HG03039 (cell line): ENCODE measurements around the gene NUDT8.
A peak's percentile ranks its signal among the peaks of the same experiment; 100 is the strongest.

Experiments
- ATAC-seq: cut with Tn5 transposase; IDR thresholded peaks from one replicate; pipeline ENCODE4 v1.9.1; 2021; ENCODE audit warnings: mild to moderate bottlenecking, moderate library complexity; ENCODE audit not compliant: unreplicated experiment

Gene NUDT8, protein sequence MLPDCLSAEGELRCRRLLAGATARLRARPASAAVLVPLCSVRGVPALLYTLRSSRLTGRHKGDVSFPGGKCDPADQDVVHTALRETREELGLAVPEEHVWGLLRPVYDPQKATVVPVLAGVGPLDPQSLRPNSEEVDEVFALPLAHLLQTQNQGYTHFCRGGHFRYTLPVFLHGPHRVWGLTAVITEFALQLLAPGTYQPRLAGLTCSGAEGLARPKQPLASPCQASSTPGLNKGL

DNA sequence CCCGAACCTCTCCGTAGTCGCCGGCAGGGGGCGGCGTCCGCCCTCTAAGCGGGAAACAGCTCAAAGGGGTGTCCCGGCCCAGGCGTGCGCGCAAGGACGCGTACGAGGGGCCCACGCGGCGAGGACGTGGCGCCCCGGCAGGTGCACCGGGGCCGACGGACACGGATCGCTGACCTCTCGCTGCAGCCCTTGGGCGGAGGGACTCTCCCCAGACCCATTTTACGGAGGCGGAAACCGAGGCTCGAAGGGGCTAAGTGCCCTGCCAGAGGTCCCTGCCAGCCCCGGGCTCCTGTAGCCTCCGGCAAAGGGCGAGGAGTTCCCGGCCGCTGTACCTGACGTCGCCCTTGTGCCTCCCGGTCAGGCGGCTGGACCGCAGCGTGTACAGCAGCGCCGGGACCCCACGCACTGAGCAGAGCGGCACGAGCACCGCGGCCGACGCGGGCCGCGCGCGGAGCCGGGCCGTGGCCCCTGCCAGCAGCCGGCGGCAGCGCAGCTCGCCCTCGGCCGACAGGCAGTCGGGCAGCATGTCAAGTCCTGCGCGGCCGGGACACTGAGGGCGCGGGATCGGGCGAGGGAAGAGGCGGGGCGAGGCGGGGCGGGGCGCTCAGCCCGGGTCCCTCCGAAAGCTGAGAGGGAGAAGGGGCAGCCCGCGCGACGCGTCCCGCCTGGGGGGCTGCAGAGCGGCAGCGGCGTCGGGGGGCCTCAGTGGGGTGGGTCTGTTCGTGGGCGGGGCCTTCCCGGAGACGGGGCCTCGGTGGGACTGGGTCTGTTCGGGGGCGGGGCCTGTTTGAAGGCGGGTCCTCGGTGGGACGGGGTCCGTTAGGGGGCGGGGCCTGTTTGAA lies at the start of gene NUDT8:
Gene NUDT8, minus strand, starts transcription at position 552 of the 842 bp plus-strand sequence. Its CDS starts 26 bp downstream, at position 526.
- peak; percentile 43 for ATAC-seq

DNA sequence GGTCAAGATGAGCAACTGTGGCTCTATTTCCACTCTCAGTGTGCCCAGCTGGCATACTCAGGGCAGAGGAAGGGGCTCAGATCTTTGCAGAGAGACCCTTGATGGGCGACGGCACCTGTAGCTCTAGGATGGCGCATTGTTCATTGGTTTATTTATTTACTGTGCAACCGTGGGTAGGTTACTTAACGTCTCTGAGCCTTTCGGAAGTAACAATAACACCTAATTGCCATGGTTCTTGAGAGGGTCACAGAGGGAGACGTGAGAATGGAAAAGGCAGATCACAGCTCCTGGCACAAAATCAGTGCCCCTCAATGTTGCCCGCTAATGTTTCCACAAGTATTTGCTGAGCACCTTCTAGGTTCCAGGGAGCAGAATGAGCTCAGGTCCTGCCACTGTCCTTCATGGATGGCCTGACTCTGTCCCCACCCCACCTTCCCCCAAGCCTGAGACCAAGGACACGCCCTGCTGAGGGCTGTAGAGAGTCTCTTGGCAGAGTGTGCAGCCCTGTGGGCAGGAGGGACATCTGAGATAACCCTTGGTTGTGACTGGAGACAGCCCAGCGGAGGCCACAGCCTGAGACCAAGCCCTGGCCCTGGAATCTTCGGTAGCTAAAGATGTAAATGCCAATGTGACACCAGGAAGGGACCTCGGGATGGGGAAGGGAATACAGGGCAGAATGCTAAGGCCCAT lies 45.5 kb upstream of the NUDT8 start:
- ATAC-seq: no peak

DNA sequence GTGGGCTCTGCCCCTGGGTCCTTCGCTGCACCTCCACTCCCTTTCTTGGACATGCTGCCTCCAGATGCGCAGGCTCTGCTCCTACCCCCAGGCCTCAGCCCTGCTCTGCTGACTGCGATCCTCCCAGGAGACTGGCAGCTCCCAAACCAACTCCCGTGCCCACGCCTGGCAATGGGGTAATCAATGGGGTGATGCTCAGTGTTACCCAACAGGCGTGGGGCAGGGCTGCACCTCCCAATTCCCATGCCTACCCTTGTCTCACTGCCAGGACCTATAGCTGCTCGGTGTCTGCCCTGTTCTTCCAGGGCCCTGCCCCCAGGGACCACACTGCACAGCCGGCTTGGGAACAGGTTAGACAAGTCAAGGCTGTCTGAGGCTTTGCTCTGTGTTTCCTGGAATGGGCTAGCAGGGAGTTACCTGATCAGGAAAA lies 44.7 kb upstream of the NUDT8 start, which contains the start of gene ALDH3B2:
Gene ALDH3B2, minus strand, starts transcription at position 182 of the 430 bp plus-strand sequence. CDS start 7,688 bp downstream, outside the sequence.
- ATAC-seq: no peak

DNA sequence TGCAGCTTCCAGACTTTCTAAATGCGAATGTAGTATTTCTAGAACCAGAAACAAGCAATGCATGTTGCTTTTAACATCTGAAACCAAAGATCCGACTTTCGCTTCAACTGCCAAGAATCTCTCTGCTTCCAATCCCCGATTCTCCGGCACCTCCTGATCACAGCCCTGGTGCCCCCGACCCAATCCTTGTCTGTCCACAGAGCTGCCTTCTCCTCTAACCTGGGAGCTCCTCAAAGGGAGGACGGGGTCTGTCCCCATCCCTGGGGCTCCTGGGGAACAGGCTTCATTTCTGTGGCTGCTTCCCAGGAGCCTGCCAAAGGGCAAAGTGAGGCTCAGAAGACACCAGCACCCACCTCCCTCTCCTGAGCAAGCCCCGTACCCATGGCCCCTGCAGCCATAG lies 44.2 kb upstream of the NUDT8 start:
- no peak for ATAC-seq

DNA sequence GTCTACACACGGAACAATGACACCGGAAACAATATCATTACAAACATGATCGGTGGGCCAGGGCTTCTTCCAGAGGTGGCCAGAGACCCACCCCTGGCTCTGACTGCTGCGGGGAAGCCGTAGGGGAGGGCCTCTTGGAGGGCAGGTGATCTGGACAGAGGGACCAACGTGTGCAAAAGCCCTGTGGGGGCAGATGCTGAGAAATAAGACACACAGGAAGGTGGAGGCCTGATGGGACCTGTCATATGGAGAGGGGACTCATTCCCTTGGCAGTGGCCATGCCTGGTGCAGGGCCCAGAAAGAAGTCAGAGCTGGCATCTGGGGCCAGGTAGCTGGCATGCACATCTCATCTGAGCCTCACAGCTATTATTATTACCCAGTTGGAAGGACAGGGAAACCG lies 43.6 kb upstream of the NUDT8 start:
- ATAC-seq: no peak

DNA sequence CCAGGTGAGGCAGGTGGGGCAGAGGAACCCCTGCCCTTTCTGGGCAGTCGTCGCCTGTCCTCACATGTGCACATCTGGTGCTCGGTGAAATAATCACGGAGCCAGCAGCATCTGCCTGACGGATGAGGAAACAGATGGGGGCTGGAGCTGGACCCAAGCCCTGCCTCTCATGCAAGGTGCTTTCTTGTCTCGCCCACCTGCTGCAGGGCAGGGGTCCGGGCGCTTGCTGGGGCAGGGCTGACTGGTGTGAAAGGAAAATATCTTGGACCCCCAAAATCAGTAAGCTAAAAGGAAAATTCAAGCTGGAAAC lies 41.4 kb upstream of the NUDT8 start:
- no peak for ATAC-seq

DNA sequence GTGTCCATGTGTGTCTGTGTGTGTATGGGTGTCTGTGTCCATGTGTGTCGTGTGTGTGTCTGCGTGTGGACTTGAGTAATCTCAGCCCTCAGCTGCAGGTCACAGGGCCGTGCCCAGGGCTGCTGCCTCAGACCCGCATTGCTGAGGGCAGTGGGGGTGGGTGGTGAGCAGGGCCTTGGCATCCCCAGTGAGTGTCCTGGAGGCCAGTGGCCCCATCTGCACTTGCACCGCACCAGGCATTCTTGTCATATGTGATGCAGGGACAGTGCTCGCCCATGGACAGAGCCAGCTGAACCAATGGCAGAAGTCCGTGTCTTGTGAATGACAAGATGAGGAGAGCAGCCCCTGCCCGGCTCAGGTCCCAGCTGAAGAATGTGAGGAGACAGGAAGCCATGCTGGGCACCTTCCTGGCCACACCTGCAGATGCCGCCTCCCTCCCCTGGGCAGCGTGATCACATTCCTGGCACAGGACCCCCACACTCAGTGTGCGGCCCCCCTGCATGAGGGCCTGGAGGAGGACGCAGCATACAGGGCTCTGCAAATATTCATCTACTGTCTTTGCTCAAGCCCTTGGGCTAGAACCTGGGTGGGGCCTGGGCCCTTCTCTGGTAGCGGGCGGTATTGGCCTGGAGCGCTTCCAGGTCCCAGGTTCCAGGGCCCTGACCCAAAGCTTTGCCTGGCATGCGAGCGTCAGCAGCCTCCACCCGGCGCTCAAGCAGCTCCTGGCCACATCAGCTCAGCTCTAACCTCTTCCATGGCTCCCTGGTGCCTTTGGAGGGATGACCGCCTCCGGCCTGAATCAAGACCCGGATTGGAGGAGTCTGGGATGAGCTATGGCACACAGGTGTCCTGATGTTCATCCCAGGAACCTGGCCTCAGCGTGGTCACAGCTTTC lies 40.8 kb upstream of the NUDT8 start:
- ATAC-seq: no peak

DNA sequence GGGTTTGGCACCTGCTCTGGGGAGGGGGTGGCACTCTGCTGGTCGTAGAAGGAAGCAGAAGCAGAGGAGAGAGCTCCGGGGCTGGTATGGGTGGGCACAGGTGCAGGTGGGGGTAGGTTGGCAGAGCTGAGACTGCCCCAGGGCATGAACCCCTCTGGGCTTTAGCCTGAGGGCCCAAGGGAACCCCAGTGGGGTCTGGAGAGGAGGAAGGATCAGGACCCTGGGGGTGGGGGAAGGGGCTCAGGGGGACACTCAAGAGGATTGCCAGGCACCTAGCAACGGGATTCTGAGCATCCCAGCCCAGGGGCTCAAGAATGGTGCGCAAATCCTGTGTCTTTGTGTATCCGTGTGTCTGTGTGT lies 38.4 kb upstream of the NUDT8 start:
- no peak for ATAC-seq

DNA sequence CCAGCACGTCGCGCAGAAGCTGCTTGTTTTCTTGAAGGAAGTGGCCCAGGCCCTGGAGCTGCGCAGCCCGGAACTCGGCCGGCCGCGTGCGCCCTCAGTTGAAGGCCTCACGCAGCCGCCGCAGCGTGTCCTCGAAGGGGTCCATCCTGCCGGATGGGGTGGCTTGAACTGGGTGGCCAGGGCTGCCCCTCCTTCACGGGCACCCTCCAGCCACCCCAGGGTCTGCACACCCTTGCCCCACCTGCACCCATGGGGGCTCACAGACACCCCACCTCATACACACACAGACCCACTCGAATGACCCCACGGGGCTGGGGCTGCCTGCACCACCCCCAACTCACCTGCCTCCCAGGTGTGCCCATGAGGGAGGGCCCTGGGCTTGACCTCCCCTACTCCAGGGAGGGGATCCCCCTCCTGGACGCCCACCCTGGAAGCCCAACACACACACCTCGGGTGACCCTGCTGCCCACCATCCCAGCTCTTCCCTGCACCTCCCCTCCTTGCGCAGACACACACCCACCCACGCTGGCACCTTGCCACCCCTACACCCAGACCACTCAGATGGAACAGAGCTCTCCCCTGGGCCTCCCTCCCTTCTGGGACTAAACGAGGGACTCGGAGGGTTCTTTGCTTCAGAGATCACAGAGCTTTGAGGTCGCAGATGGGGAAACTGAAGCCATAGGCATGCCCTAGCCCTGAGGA lies 37.9 kb upstream of the NUDT8 start:
- no peak for ATAC-seq

DNA sequence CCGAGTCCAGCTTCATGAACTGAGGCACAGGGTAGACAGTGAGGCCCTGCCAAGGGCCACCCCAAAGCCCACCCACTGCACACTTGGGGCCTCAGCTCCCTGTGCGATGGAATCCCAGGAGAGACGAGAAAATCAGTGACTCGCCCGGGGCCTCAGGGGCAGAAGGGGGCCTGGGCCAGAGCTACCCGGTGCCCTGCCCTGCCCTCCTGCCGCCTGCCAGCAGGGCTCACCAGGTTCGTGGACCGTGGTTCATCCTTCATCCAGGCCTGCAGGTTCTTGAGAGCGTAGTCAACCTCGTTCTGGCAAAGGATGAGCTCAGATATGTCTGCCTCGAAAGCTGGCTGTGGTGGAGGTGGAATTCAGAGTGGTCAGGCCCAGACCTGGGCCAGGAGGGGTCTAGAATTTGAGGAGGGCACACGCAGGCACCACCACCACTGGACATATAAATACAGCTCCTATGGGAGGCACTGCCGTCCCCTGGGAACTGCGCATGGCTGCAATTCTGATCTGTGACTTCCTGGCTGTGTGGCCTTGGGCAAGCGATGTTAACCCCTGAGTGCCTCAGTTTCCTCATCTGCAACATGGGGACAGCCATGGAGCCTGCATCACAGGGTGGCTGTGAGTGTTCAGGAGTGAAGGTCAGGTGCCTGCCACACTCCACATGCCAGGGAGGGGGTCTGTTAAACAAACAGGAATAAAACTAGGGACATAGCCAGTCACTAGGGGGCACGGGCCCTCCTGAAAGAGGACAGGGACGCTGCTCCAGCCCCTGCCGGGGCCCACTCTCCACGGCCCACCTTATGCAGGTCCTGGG lies 37.1 kb upstream of the NUDT8 start:
- no peak for ATAC-seq

DNA sequence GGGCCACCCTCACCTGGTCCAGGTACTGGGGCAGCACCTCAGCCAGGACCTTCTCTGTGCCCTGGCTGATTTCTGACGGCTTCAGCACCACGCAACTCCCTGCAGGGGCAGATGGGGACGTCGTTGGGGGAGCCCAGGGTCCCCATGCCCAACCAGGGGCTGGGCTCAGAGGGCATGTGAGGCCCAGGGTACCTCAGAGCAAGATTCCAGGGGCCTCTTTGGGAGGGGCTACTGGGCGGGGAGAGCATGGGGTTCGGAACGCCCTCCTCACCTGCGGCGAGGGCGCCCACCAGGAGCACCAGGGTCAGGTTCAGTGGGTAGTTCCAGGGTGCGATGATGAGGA lies 36.5 kb upstream of the NUDT8 start:
- no peak for ATAC-seq

DNA sequence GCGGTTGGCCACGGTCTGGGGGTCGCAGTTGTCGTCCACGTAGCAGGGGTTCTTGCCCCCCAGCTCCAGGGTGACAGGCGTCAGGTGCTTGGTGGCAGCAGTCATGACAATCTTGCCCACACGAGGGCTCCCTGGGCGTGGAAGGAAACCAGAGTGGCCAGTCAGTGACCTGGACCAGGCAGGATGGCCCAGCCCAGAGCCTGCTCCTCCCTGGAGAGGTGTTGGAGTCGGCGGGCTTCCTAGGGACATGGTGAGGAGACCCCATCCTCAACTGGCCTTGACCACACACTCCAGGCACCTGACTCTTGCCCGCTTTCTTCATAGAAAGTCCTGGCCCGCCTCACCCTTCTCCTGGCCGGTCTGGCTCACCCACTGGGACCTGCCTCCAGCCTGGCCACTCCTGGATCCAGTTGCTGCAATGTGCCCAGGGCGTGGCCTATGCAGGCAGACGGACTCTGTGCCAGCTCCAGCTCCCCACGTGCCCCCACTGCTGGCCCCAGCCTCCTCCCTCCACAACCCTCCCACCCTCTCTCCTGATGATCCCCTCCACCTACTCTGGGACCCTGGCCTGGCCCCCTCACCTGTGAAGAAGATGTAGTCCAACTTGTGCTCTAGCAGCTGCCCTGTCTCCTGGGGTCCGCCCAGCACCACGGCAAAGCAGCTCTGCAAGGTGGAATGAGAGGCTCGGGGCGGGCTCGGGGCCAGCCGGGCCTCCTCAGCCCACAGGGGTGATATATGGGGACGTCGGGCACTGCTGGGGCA lies 36.0 kb upstream of the NUDT8 start:
- ATAC-seq: no peak

DNA sequence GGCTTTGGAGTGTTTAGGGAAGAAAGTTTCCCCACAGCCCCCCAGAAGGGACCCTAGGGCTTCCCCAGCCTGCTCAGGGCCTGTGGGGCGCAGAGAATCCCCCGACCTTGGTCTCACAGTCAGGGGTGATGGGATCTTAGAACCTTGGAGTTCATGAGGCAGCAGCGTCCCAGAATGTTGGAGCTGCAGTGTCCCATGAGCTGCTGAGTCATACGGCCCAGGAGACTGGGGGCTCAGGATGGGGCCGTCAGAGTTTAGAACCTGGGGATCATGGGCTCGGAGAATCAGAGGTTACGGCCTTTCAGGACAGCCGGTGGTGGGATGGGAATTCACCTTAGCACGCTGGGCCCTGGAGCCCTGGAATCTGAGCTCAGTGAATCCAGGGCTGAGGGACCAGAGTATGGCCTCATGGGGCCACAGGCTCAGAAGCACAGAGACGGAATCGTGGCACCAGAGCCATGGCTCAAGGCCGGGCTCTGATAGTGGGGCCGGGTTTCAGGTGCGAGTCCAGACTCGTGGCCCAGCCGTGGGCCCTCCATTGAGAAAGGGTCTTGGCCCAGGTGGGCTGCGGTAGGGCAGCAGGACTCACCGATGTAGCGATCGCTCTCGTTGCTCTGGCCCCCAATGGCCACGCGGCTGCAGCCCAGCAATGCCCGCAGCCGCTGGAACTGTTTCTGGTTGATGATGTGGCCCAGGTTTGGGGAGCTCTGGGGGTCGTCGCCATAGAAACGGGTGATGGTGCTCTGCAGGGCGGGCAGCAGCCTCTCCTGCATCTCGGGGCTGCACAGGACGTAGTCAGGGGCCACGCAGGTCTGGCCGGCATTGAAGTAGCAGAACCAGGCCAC lies 35.2 kb upstream of the NUDT8 start:
- ATAC-seq: no peak

DNA sequence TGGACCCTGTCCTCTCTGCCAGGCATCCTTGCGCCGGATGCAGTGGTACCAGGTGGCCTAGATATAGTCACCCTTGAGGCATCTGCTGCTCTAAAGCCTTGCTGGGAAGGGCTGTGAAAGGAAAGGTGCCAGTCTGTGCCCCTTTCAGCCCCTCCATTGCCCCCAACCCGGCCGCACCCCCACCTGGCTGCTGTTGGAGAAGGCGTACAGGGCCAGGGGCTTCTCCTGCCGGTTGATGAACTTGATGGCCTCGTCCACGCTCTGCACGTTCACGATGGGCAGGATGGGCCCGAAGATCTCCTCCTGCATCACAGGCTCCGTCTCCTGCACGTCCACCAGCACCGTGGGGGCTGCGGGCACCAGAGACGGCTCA lies 34.5 kb upstream of the NUDT8 start:
- ATAC-seq: no peak

DNA sequence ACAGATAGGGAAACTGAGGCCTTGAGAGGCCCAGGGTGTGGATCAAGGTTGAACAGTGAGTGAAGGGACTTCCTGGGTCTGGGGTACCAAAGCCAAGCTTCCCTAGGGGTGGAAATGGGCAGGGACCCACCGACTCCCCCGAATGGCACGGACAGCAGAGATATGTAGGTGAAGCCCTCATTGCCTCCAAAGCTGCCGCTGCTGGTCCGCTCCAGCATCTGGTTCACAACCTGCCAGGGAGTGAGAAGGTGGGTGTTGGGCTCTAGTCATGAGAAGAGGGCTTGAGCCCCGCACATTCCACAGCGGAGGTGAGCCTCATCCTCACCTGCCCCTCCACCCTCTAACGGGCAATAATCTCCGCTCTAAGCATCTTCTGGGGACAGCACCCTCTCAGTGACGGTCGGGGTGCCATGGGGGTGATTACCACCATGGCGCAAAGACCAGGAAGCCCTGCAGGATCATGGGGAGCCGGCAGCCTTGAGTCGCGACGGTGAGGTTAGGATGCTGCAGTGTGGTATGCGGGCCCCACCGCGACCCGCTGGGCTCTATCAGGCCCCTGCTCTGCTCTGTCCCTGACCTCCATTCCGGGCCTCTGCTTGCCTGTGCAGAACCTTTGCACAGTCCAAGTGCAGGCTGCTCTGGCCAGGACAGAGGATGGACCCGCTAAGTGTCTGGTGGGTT lies 33.9 kb upstream of the NUDT8 start:
- no peak for ATAC-seq

DNA sequence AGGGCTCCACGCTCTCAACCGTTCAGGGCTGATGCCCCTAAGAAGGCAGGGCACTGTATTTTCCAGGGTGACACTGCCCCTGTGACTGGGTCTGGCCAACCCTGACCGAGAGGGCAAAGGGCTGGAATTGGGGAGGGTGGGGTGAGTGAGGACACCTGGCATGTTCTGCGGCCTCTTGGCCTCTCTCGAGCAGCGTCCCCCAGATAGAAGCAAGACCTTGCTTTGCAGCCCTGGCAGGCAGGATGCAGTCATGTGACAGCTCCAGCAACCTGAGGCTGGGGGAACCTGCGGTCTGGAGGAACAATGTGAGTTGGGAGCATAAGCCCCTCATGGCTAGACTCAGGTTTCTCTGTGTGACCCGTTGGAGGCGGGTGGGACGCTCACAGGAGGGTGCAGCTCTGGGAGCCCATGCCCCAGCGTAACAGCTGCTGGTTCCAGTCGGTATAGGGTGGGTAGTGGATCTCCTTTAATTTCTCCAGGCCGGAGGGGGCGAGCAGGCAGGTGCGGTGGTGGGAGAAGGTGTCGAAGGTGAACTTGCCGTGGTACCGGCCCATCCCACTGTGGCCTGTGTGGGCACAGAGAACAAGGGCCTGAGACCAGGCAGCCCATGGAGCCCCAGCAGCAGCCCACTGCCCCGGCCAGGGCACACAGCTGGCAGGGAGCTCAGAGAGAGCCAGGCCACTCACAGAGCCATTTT lies 33.2 kb upstream of the NUDT8 start:
- no peak for ATAC-seq
